A673 (cell line): ENCODE data around the gene RAMP1. TPM values are rescaled to one million over a fixed set of nuclear protein-coding genes. Genes with fewer than 3 reads are reported as not detected.

Experiments
- BruUV-seq: library from RNA; stranded (reverse); fragments of 400-500 nt; replicated peaks from 2 replicates; lab custom pipeline; 2021; lab: Mats Ljungman, UMichigan
- CTCF ChIA-PET: fragments of 300-600 bp; sonication (Branson Sonifier 250); formaldehyde crosslinking; loops from one replicate; lab custom pipeline; 2022; ENCODE audit warnings: antibody characterized with exemption; lab: Charles Lee
- POLR2A ChIA-PET: fragments of 300-600 bp; sonication (Branson Sonifier 250); formaldehyde crosslinking; loops from one replicate; lab custom pipeline; 2022; ENCODE audit warnings: antibody characterized with exemption; ENCODE audit not compliant: low non-redundant PET; lab: Charles Lee
- DNase-seq: peaks from one replicate; pipeline ENCODE4 v3.0.0-alpha.2; 2015; ENCODE audit warnings: low spot score
- H3K27ac ChIP-seq: fragments of 200-600 bp; sonication (generic); 2 replicates; pipeline ENCODE4 v1.5.1; 2016; ENCODE audit warnings: mixed run types, low read depth, mild to moderate bottlenecking, mixed read lengths, antibody characterized with exemption, low read length; ENCODE audit not compliant: poor library complexity, severe bottlenecking
- H3K27me3 ChIP-seq: fragments of 200-600 bp; sonication (generic); replicated peaks from 2 replicates; pipeline ENCODE4 v1.6.1; 2017; ENCODE audit warnings: mixed run types, low read depth, mild to moderate bottlenecking, mixed read lengths, antibody characterized with exemption, low read length; ENCODE audit not compliant: insufficient read depth, poor library complexity
- H3K36me3 ChIP-seq: fragments of 200-600 bp; sonication (generic); 2 replicates; pipeline ENCODE4 v1.6.1; 2016; ENCODE audit warnings: mixed run types, mild to moderate bottlenecking, mixed read lengths, antibody characterized with exemption, low read length; ENCODE audit not compliant: insufficient read depth, poor library complexity, severe bottlenecking
- H3K4me1 ChIP-seq: fragments of 200-600 bp; sonication (generic); 2 replicates; pipeline ENCODE4 v1.6.1; 2017; ENCODE audit warnings: mixed run types, mild to moderate bottlenecking, mixed read lengths, antibody characterized with exemption, low read length; ENCODE audit not compliant: insufficient read depth, poor library complexity, severe bottlenecking
- H3K4me3 ChIP-seq: fragments of 200-600 bp; sonication (generic); 2 replicates; pipeline ENCODE4 v1.5.1; 2016; ENCODE audit warnings: low read depth, mixed run types, mild to moderate bottlenecking, mixed read lengths, low read length; ENCODE audit not compliant: poor library complexity, severe bottlenecking
- H3K9me3 ChIP-seq: fragments of 200-600 bp; sonication (generic); 2 replicates; pipeline ENCODE4 v1.6.1; 2016; ENCODE audit warnings: mixed run types, low read depth, mild to moderate bottlenecking, mixed read lengths, antibody characterized with exemption, low read length; ENCODE audit not compliant: poor library complexity, severe bottlenecking
- EZH2 ChIP-seq: fragments of 200-600 bp; sonication (generic); IDR thresholded peaks from 2 replicates; pipeline ENCODE4 v1.6.1; 2017; ENCODE audit warnings: borderline replicate concordance, low read depth, mild to moderate bottlenecking, mixed read lengths, antibody characterized with exemption, low read length; ENCODE audit not compliant: poor library complexity, severe bottlenecking
- intact Hi-C: fragments of 100-400 bp; cut with micrococcal nuclease; formaldehyde crosslinking; loops from one replicate; pipeline ENCODE4 v1.10.0; 2022; ENCODE audit not compliant: unreplicated experiment
- total RNA-seq: library from RNA; stranded (reverse); gene quantifications from 2 replicates; pipeline ENCODE4 v1.2.3, GENCODE V29; 2021
- TF ChIP-seq, protein P1 (sequence below): fragments of 300-800, 200-600 bp; sonication (generic); conservative IDR thresholded peaks from 2 replicates; pipeline ENCODE4 v1.5.1; 2017; ENCODE audit warnings: low read depth, mild to moderate bottlenecking, antibody characterized with exemption, low read length, moderate library complexity, mixed read lengths

The RAMP1 gene
- total RNA-seq, 1 experiment from 2014 or later: 24.8 TPM

DNA sequence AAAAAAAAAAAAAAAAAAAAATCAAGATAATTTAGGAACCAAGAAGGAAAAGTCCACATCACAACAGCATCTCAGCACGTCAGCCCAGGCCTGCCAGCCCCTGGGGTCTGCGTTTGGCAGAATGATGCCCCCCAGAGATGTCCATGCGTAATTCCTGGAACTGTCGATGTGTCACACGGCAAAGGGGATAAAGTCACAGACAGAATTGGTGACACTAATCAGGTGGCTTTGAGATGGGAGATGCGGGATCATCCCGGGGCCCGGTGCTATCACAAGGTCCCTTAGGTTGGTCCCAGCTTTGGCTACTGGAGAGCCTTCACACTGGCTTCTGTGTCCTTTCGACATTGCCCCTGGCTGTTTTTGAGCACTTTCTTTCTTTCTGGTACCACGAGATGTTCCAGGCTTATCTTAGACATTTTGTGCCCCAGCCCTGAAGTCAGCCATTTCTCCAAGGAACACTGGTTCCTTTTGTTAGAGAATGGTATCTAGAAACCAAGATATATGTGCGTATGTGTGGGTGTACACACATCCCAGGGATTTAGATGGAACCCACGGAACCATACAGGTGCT lies 20.7 kb downstream of the RAMP1 start:
- no TSS peak for BruUV-seq
- POLR2A ChIA-PET: no interaction called here
- Histone ChIP-seq H3K4me1 (peaks cover 11% of the 10 kb centered on the region), H3K4me3 (no peak overlapping the region), H3K27me3 (no peaks in the 10 kb centered on the region), H3K9me3 (no peaks in the 10 kb centered on the region), H3K36me3 (no peaks in the 10 kb centered on the region), H3K27ac (no peak overlapping the region)
- intact Hi-C loops: no loop called here
- no peak for DNase-seq
- TF ChIP-seq, protein P1, sequence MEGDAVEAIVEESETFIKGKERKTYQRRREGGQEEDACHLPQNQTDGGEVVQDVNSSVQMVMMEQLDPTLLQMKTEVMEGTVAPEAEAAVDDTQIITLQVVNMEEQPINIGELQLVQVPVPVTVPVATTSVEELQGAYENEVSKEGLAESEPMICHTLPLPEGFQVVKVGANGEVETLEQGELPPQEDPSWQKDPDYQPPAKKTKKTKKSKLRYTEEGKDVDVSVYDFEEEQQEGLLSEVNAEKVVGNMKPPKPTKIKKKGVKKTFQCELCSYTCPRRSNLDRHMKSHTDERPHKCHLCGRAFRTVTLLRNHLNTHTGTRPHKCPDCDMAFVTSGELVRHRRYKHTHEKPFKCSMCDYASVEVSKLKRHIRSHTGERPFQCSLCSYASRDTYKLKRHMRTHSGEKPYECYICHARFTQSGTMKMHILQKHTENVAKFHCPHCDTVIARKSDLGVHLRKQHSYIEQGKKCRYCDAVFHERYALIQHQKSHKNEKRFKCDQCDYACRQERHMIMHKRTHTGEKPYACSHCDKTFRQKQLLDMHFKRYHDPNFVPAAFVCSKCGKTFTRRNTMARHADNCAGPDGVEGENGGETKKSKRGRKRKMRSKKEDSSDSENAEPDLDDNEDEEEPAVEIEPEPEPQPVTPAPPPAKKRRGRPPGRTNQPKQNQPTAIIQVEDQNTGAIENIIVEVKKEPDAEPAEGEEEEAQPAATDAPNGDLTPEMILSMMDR: no peak
- no peak for TF ChIP-seq EZH2
- CTCF ChIA-PET: interaction anchor here (0.7 kb wide), 1 partner anchor 50 kb away, joined by 3 read pairs; no protein-coding TSS in a partner anchor

DNA sequence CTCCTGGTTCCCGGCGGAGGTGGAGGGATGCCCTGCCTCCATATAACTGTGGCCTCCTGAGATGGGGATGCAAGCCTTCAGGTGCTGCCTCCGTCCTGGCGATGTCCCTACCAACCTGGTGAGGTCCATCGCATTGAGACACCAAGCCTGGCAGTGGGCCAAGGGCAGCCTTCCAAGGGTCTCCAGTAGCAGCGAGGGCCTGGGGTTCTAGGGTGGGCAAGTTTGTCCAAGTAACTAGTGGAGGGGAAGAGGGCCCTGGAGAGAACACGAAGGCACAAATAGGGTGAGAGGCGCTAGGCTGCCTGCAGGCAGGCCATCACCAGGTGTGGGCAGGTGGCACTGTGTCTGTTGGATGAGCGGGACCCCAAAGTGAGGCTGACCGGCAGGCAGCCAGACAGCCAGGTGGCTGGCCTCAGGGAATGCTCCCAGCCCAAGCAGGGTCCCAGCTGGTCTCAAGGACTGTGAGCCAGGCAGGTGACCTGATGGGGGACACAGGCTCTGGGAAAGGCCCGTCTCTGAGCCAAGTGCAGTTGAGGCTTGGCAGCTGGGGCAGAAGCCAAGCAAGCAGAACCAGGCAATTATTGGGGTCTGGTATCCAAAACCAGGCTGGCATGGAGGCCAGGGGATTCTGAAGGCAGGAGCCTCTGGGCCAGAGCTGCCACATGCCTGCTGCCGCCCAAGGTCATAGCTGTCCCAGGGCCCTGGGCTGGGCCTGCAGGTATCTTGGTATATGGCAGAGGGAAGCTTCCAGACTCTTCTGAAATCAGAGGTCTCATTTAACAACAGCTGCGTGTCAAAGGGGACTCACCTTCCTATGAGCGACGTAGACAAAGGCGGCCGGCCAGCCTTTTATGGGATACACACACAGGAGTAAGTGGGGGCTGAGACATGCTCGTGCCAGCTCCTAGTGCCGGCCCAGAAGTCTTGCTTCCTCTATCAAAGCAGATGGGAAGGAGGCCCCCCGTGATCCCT lies 23.4 kb downstream of the RAMP1 start:
- POLR2A ChIA-PET: interaction anchor here (0.5 kb wide), 1 partner anchor 24 kb away, joined by 3 read pairs; no protein-coding TSS in a partner anchor
- no peaks in the 10 kb centered on the region for H3K9me3 ChIP-seq
- H3K36me3 ChIP-seq: no peaks in the 10 kb centered on the region
- no TSS peak for BruUV-seq
- H3K27me3 ChIP-seq: no peaks in the 10 kb centered on the region
- intact Hi-C loops: no loop called here
- CTCF ChIA-PET: no interaction called here
- DNase-seq: no peak
- no peak overlapping the region for H3K27ac ChIP-seq
- TF ChIP-seq EZH2: no peak
- peaks cover 11% of the 10 kb centered on the region for H3K4me1 ChIP-seq
- no peak overlapping the region for H3K4me3 ChIP-seq

DNA sequence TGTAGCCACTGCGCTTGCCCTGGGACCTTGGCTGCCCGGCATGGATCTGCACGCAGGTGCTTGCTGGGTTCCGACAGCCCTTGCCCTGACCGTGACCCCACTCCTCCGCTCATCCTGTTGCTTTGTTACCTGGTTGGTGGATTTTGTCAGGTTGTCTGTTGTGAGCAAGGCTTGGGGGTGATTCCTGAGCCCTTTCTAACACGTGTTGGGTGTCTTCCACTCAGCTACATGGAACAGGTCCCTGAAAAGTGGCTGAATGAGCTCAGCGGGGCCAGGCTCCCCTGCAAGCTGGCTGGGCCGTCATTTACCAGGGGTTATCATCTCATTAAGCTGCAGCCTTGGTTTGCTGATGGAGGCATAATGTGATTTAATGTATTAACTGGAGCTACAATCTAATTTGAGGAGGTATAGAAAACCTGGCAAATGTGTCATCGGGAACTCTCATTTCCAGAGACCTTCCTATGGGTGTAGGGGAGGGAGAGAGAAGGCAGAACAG lies 24.6 kb downstream of the RAMP1 start:
- no peak for DNase-seq
- intact Hi-C loops: no loop called here
- TF ChIP-seq, protein P1: no peak
- no peak for TF ChIP-seq EZH2
- no peaks in the 10 kb centered on the region for H3K9me3 ChIP-seq
- H3K27me3 ChIP-seq: no peaks in the 10 kb centered on the region
- H3K27ac ChIP-seq: no peak overlapping the region
- ChIA-PET POLR2A (no interaction called here), CTCF (no interaction called here)
- peaks cover 4% of the 10 kb centered on the region for H3K4me1 ChIP-seq
- no peak overlapping the region for H3K4me3 ChIP-seq
- BruUV-seq: no TSS peak
- no peaks in the 10 kb centered on the region for H3K36me3 ChIP-seq
